PC-3 (cell line): Measurements from ENCODE around the gene VPS9D1. TPM values are rescaled to one million over a fixed set of nuclear protein-coding genes. Genes with fewer than 3 reads are reported as not detected.

ENCODE experiments used
- ATAC-seq: fragments of 200-7000 bp; cut with Tn5 transposase; 2 replicates; pipeline ENCODE4 v1.9.1; 2020; ENCODE audit warnings: mild to moderate bottlenecking, moderate library complexity
- BruUV-seq: library from RNA; stranded (reverse); fragments of 400-500 nt; replicated peaks from 2 replicates; lab custom pipeline; 2021; lab: Mats Ljungman, UMichigan
- CTCF ChIA-PET: fragments of 300-600 bp; sonication (Branson Sonifier 250); formaldehyde crosslinking; loops from one replicate; lab custom pipeline; 2022; ENCODE audit warnings: antibody characterized with exemption; lab: Charles Lee
- POLR2A ChIA-PET: fragments of 300-600 bp; sonication (Branson Sonifier 250); formaldehyde crosslinking; loops from one replicate; lab custom pipeline; 2022; ENCODE audit warnings: antibody characterized with exemption; ENCODE audit not compliant: unreplicated experiment; lab: Charles Lee
- DNase-seq: peaks from one replicate; pipeline ENCODE4 v3.0.0-alpha.2; 2015
- H2AFZ ChIP-seq: fragments of 300-600 bp; sonication (generic); 2 replicates; pipeline ENCODE4 v1.6.0; 2016; ENCODE audit warnings: antibody characterized with exemption, low read length
- H3F3A ChIP-seq: fragments of 300-600 bp; sonication (generic); one replicate; pipeline ENCODE4 v1.6.0; 2017; ENCODE audit warnings: antibody characterized with exemption, low read length, control low read depth, mild to moderate bottlenecking; ENCODE audit not compliant: unreplicated experiment
- H3K27ac ChIP-seq: fragments of 300-600 bp; sonication (generic); 2 replicates; pipeline ENCODE4 v1.5.1; 2016; ENCODE audit warnings: mild to moderate bottlenecking, low read length
- H3K27me3 ChIP-seq: fragments of 300-600 bp; sonication (generic); 2 replicates; pipeline ENCODE4 v1.6.1; 2016; ENCODE audit warnings: low read length, mixed read lengths
- H3K36me3 ChIP-seq: fragments of 300-600 bp; sonication (generic); 2 replicates; pipeline ENCODE4 v1.6.1; 2016; ENCODE audit warnings: low read depth, mixed run types, low read length, mixed read lengths
- H3K4me1 ChIP-seq: fragments of 300-600 bp; sonication (generic); 2 replicates; pipeline ENCODE4 v1.5.1; 2016; ENCODE audit warnings: low read length; ENCODE audit not compliant: insufficient read depth
- H3K4me2 ChIP-seq: fragments of 300-600 bp; sonication (generic); 2 replicates; pipeline ENCODE4 v1.6.0; 2016; ENCODE audit warnings: low read length
- H3K4me3 ChIP-seq: fragments of 300-600 bp; sonication (generic); 2 replicates; pipeline ENCODE4 v1.5.1; 2016; ENCODE audit warnings: mild to moderate bottlenecking, low read length, mixed read lengths
- H3K79me2 ChIP-seq: fragments of 300-600 bp; sonication (generic); 2 replicates; pipeline ENCODE4 v1.6.1; 2017; ENCODE audit warnings: low read length, mixed read lengths
- H3K9ac ChIP-seq: fragments of 300-600 bp; sonication (generic); 2 replicates; pipeline ENCODE4 v1.6.0; 2016; ENCODE audit warnings: mild to moderate bottlenecking, low read length
- H3K9me2 ChIP-seq: fragments of 300-600 bp; sonication (generic); replicated peaks from 2 replicates; pipeline ENCODE4 v1.6.1; 2016; ENCODE audit warnings: mixed run types, low read length, mixed read lengths
- H3K9me3 ChIP-seq: fragments of 300-600 bp; sonication (generic); 2 replicates; pipeline ENCODE4 v1.6.1; 2016; ENCODE audit warnings: low read length, mixed read lengths
- H4K20me1 ChIP-seq: fragments of 300-600 bp; sonication (generic); 2 replicates; pipeline ENCODE4 v1.6.1; 2016; ENCODE audit warnings: low read length, mixed read lengths
- CTCF ChIP-seq: fragments of 300-600 bp; sonication (generic); conservative IDR thresholded peaks from 2 replicates; pipeline ENCODE4 v1.5.1; 2017; ENCODE audit warnings: antibody characterized with exemption, low read depth, mild to moderate bottlenecking, low read length
- EZH2 ChIP-seq: fragments of 300-600 bp; sonication (generic); IDR thresholded peaks from one replicate; pipeline ENCODE4 v1.6.1; 2017; ENCODE audit warnings: antibody characterized with exemption, mild to moderate bottlenecking, low read length; ENCODE audit not compliant: unreplicated experiment
- EZH2phosphoT487 ChIP-seq: fragments of 300-600 bp; sonication (generic); IDR thresholded peaks from 2 replicates; pipeline ENCODE4 v1.6.1; 2018; ENCODE audit warnings: mild to moderate bottlenecking, antibody characterized with exemption, low read length, borderline replicate concordance
- intact Hi-C: fragments of 100-400 bp; cut with micrococcal nuclease; formaldehyde crosslinking; loops from 2 replicates; pipeline ENCODE4 v1.9.0; 2023
- total RNA-seq: library from RNA; depleted of rRNA; stranded (reverse); fragments of >200 nt; gene quantifications from 2 replicates; pipeline ENCODE4 v1.2.3, GENCODE V29; 2014

Gene VPS9D1
- total RNA-seq, 1 experiment from 2014 or later = 4.4 TPM

GRCh38 chr16:89697616-89698331 lies 22.9 kb downstream of the VPS9D1 start:
- no peaks in the 10 kb centered on the region for H4K20me1 ChIP-seq
- peaks cover 9% of the 10 kb centered on the region for H3K4me1 ChIP-seq
- no peaks in the 10 kb centered on the region for H3K79me2 ChIP-seq
- no peaks in the 10 kb centered on the region for H3K9me3 ChIP-seq
- ChIA-PET CTCF (no interaction called here), POLR2A (interaction anchor here (0.6 kb wide), 1 partner anchor 175 kb away, joined by 5 read pairs; the partner anchor contains the start of gene TCF25)
- no peaks in the 10 kb centered on the region for H3K27me3 ChIP-seq
- no peak overlapping the region for H3K27ac ChIP-seq
- H3K36me3 ChIP-seq = no peaks in the 10 kb centered on the region
- no peak overlapping the region for H3K4me2 ChIP-seq
- no peak for DNase-seq
- no peak for ATAC-seq
- no peak overlapping the region for H2AFZ ChIP-seq
- intact Hi-C loops = no loop called here
- H3F3A ChIP-seq = no peaks in the 10 kb centered on the region
- TF ChIP-seq EZH2phosphoT487 (no peak), EZH2 (no peak), CTCF (no peak)
- no peaks in the 10 kb centered on the region for H3K9me2 ChIP-seq
- BruUV-seq = no TSS peak
- no peak overlapping the region for H3K4me3 ChIP-seq
- H3K9ac ChIP-seq = no peak overlapping the region

DNA sequence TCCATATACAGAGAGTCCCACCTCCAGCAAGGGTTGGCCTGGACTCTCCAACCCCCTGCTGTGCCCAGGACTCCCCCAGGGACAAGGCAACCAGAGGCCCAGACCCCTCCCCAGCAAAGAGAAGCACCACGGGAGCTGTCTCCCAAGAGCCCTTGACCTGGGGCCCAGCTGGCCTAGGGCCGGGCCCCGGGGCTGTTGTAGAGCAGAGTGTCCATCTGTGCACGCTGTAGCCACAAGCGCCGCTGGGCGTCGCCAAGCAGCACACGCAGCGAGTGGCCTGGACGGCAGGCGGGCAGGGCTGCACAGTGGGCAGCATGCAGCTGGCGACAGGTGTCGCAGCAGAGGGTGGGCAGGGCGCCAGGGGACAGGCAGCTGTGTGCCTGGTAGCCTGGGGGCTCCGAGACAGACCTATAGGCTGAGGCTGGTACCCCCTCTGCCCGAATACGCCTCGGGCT lies 23.5 kb downstream of the VPS9D1 start:
- no TSS peak for BruUV-seq
- POLR2A ChIA-PET = no interaction called here
- intact Hi-C loops = no loop called here
- no peaks in the 10 kb centered on the region for H3F3A ChIP-seq
- CTCF ChIA-PET = no interaction called here
- no peaks in the 10 kb centered on the region for H3K9me3 ChIP-seq
- H3K4me3 ChIP-seq = no peak overlapping the region
- H3K27ac ChIP-seq = no peak overlapping the region
- no peak for TF ChIP-seq EZH2phosphoT487
- no peak for TF ChIP-seq CTCF
- no peak for TF ChIP-seq EZH2
- DNase-seq (no peak), ATAC-seq (no peak)
- H3K4me2 ChIP-seq = no peak overlapping the region
- no peaks in the 10 kb centered on the region for H3K9me2 ChIP-seq
- H3K27me3 ChIP-seq = no peaks in the 10 kb centered on the region
- no peaks in the 10 kb centered on the region for H4K20me1 ChIP-seq
- H3K36me3 ChIP-seq = no peaks in the 10 kb centered on the region
- no peaks in the 10 kb centered on the region for H3K79me2 ChIP-seq
- no peak overlapping the region for H3K9ac ChIP-seq
- peaks cover 9% of the 10 kb centered on the region for H3K4me1 ChIP-seq
- H2AFZ ChIP-seq = no peak overlapping the region

DNA sequence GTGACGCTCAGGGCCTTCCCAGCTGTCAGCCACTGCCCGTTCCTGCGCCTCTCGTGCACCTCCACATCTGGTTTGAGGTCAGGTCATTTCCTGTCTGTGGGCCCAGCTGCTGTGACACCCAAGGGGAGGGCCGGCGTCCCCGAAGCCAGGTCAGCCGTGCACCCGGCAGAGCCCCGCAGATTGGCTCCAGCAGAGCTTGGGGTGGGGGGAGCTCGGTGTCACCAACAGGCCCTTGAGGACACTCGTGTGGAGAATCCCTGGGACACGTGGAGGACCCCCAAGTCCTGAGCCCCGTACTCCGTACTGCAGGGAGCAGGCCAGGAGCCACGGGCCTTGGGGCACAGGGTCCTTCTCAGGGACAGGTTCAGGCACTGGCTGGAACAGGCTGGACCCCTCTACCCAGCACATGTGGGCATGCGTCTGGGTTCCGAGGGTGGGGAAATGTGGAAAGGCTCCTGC lies 24.0 kb downstream of the VPS9D1 start:
- H3F3A ChIP-seq = no peaks in the 10 kb centered on the region
- ChIA-PET CTCF (no interaction called here), POLR2A (no interaction called here)
- ATAC-seq (no peak), DNase-seq (no peak)
- no peaks in the 10 kb centered on the region for H3K9me2 ChIP-seq
- no peaks in the 10 kb centered on the region for H3K79me2 ChIP-seq
- H3K36me3 ChIP-seq = no peaks in the 10 kb centered on the region
- H3K9ac ChIP-seq = no peak overlapping the region
- H2AFZ ChIP-seq = no peak overlapping the region
- no peak overlapping the region for H3K4me2 ChIP-seq
- intact Hi-C loops = no loop called here
- no peak overlapping the region for H3K4me3 ChIP-seq
- BruUV-seq = no TSS peak
- peaks cover 9% of the 10 kb centered on the region for H3K4me1 ChIP-seq
- no peaks in the 10 kb centered on the region for H3K9me3 ChIP-seq
- no peak overlapping the region for H3K27ac ChIP-seq
- no peaks in the 10 kb centered on the region for H4K20me1 ChIP-seq
- H3K27me3 ChIP-seq = no peaks in the 10 kb centered on the region
- no peak for TF ChIP-seq EZH2phosphoT487
- no peak for TF ChIP-seq CTCF
- no peak for TF ChIP-seq EZH2
